Measurements from ENCODE around the gene SLC6A20.

DNA sequence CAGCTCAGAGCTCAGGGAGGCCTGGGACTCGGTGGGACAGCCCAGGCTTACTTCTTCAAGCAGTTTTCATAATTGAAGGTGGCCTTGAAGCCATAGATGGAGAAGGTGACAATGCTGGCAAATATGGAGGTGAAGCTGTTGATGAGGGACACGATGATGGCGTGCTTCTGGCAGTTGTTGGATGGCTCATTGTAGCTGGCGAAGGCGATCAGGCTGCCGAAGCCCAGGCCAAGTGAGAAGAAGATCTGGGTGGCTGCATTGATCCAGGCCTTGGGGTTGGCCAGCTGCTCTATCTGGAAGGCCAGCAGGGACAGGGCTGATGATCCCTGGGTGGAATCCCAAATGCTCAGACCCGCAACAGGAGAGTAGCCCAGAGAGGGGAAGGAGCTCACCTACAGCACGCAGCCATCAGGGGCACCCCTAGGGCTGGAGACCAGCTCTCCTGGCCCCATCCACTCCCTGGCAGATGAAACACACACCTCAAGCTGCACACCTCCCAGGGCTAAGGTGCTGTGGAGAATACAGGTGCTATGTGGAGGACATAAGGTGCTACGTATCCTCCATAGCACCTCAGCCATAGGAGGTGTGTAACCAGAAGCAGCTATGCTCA, 25.1 kb downstream of the SLC6A20 start:
- TF ChIP-seq POLR2A (IDR thresholded peaks at IDR 0.05) (no peak), CTCF (IDR thresholded peaks at IDR 0.05) (no peak)
